Heart left ventricle (tissue), 16 donors: Measurements from ENCODE around the gene TSC22D1. TPM values are rescaled to one million over a fixed set of nuclear protein-coding genes. Genes with fewer than 3 reads are reported as not detected.

Experiments used
- ATAC-seq, 4 donors: fragments of 200-7000 bp; cut with Tn5 transposase; one replicate each; pipeline ENCODE4 v1.9.1; 2020 to 2022; ENCODE audit warnings: moderate library complexity in 4 of 4, mild to moderate bottlenecking in 3 of 4, moderate number of reproducible peaks in 1 of 4
- DNase-seq, 5 donors: peaks; one replicate each; pipeline ENCODE4 v3.0.0-alpha.2; 2020
- H3K27ac ChIP-seq, 12 donors: fragments of 200-600 bp; sonication (generic) in 4 of 12; one replicate each; pipeline versions ENCODE4 v1.5.0 to v1.8.0; 2016 to 2022; ENCODE audit warnings: mild to moderate bottlenecking in 2 of 12
- H3K27me3 ChIP-seq, 9 donors: fragments of 200-600 bp; sonication (generic) in 2 of 9; one replicate each; pipeline versions ENCODE4 v1.5.1 to v1.8.0; 2016 to 2022; ENCODE audit warnings: mild to moderate bottlenecking in 3 of 9
- H3K36me3 ChIP-seq, 9 donors: fragments of 200-600 bp; sonication (generic) in 2 of 9; one replicate each; pipeline versions ENCODE4 v1.5.0 to v1.8.0; 2018 to 2022; ENCODE audit warnings: mild to moderate bottlenecking in 2 of 9
- H3K4me1 ChIP-seq, 12 donors: fragments of 200-600 bp; sonication (generic) in 4 of 12; one replicate each; pipeline versions ENCODE4 v1.5.0 to v1.8.0; 2016 to 2022; ENCODE audit warnings: mild to moderate bottlenecking in 3 of 12
- H3K4me3 ChIP-seq, 12 donors: fragments of 200-600 bp; sonication (generic) in 4 of 12; one replicate each; pipeline versions ENCODE4 v1.5.0 to v1.8.0; 2017 to 2022; ENCODE audit warnings: mild to moderate bottlenecking in 9 of 12, moderate library complexity in 4 of 12
- H3K9me3 ChIP-seq, 12 donors: fragments of 200-600 bp; sonication (generic) in 4 of 12; one replicate each; pipeline versions ENCODE4 v1.5.0 to v1.8.0; 2016 to 2022; ENCODE audit warnings: mild to moderate bottlenecking in 1 of 12
- CTCF ChIP-seq, 12 donors: fragments of 200-600 bp; sonication (generic) in 4 of 12; IDR thresholded peaks; one replicate each; pipeline versions ENCODE4 v1.5.0 to v1.8.0; 2018 to 2022; ENCODE audit warnings: antibody characterized with exemption in 12 of 12, mild to moderate bottlenecking in 5 of 12
- POLR2A ChIP-seq, 2 donors: fragments of 450-650 bp; IDR thresholded peaks; one replicate each; pipeline ENCODE4 v1.6.1; 2017; ENCODE audit warnings: antibody characterized with exemption in 2 of 2, mild to moderate bottlenecking in 2 of 2, moderate library complexity in 2 of 2
- WGBS, 4 donors: extraction: QIAGEN DNeasy Blood & Tissue Kit in 2 of 4; methylation state at CpG; one replicate each; pipeline versions ENCODE4 v1.1.5 to v1.1.7; 2013 to 2018; 5-methylcytosine and 5-hydroxymethylcytosine counted together
- intact Hi-C, 10 donors: fragments of 100-400 bp; cut with DNase I; formaldehyde crosslinking; loops; one replicate each; pipeline versions ENCODE4 v1.11.1 to v1.14.2; 2022
- polyA plus RNA-seq, 2 donors: library from polyadenylated mRNA; stranded (reverse); fragments of 200-250 nt; gene quantifications; one replicate each; pipeline ENCODE4 v1.2.3, GENCODE V29; 2013
- total RNA-seq, 9 donors: library from RNA; depleted of rRNA in 2 of 9; stranded (reverse); fragments of >200 nt in 2 of 9; fragmentation: NEBNext Ultra II Directional in 3 of 9; extraction: Animal tissue kit (Norgen Biotek cat#: 25700) in 3 of 9; gene quantifications; one replicate each; pipeline versions ENCODE4 v1.1.0 to v1.2.4, GENCODE V29; 2016 to 2023
- donor health status: ischemic (EF 13 %, LVEDD 7.1; RV severe dilation, severe dysfunction).
- donor health status: healthy with polysubstance abuse.
- donor health status: DM: no; HTN: yes; CAD: no.
- donor health status: DM: no; HTN: no; CAD: no.
- donor health status: ischemic (EF 25% LVEDD 6.9; RV normal size, moderate dysfunction).
- donor health status: ischemic (EF 25% LVEDD 5.7; RV mildly dilated, moderate dysfunction).
- donor health status: healthy.
- donor health status: DM: yes; HTN: yes; CAD: no.
- donor health status: ischemic (EF 35%, LVEDD 5.7; RV mildly dilated, moderate dysfunction).
- donor health status: nonischemic (EF 11% LVEDD 7.7; RV severe dilation, severe dysfunction).
- donor health status: DM: yes; HTN: yes; CAD: no.
- donor health status: PGD.
- donor health status: ischemic (EF 29% LVEDD 5.4; RV normal size, mild dysfunction).
- donor health status: nonischemic (EF 23%, LVEDD 6.1; RV moderate dilation, normal function).

The TSC22D1 gene
- total and polyA plus RNA-seq, 11 donors: 61.0 to 166 (median 125) TPM

GRCh38 chr13:44493213-44493812 lies 82.8 kb downstream of the TSC22D1 start:
- intact Hi-C loops: no loop called here
- Histone ChIP-seq H3K27me3 (no peaks in the 10 kb centered on the region), H3K36me3 (peaks cover 0 to 4% (median 0%) of the 10 kb centered on the region in 9 donors), H3K9me3 (peaks cover 0 to 13% (median 0%) of the 10 kb centered on the region in 12 donors), H3K4me1 (peaks cover 0 to 7% (median 0%) of the 10 kb centered on the region in 12 donors), H3K4me3 (no peak overlapping the region), H3K27ac (no peak overlapping the region)
- TF ChIP-seq POLR2A (IDR thresholded peaks at IDR 0.05): no peak
- TF ChIP-seq CTCF (IDR thresholded peaks at IDR 0.05): no peak
- WGBS, 4 donors: 77 to 82% (median 79%) methylated on average over 3 of the region's 3 CpGs
- no peak for ATAC-seq
- no peak for DNase-seq

- intact Hi-C loops: loop anchor here in 9 of 10 donors (5.0 to 10.0 kb wide), 4 partner anchors 85 to 825 kb away; partner anchors contain the start of gene TSC22D1 (in 5 of the 9)
- WGBS, 4 donors: 42 to 64% (median 50%) methylated on average over 1 of the region's 1 CpG
These were observed 86.4 kb downstream of the TSC22D1 start for GRCh38 chr13:44489751-44490150.

DNA sequence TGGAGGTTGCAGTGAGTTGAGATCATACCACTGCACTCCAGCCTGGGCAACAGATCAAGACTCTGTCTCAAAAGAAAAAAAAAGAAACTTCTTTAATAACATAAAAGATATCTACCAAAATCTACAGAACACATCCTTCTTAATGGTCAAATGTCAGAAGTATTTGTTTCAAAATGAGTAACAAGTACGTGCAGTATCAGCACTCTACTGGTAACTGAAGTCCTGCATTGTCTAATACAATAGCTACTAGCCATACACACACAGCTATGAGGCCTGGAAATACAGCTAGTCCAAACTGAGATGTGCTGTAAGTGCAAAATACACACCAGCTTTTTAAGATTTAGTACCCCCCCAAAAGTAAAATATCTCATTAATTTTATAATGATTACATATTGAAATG lies 88.1 kb downstream of the TSC22D1 start:
- Histone ChIP-seq H3K4me1 (peaks cover 0 to 20% (median 9%) of the 10 kb centered on the region in 12 donors), H3K4me3 (no peak overlapping the region), H3K27ac (no peak overlapping the region), H3K9me3 (no peaks in the 10 kb centered on the region), H3K27me3 (no peaks in the 10 kb centered on the region), H3K36me3 (peaks cover 0 to 4% (median 0%) of the 10 kb centered on the region in 9 donors)
- intact Hi-C loops: loop anchor here in 9 of 10 donors (5.0 to 10.0 kb wide), 4 partner anchors 87 to 827 kb away; partner anchors contain the start of gene TSC22D1 (in 5 of the 9)
- no peak for DNase-seq
- ATAC-seq: no peak
- TF ChIP-seq CTCF (IDR thresholded peaks at IDR 0.05): no peak
- WGBS, 4 donors: 92 to 100% (median 96%) methylated on average over 1 of the region's 1 CpG

More at GRCh38 chr13:44489751-44490150, 86.4 kb downstream of the TSC22D1 start:
- peaks cover 0 to 4% (median 0%) of the 10 kb centered on the region in 9 donors for H3K36me3 ChIP-seq
- TF ChIP-seq POLR2A (IDR thresholded peaks at IDR 0.05) (no peak), CTCF (IDR thresholded peaks at IDR 0.05) (no peak)
- DNase-seq (no peak), ATAC-seq (no peak)
- peaks cover 0 to 11% (median 0%) of the 10 kb centered on the region in 12 donors for H3K4me1 ChIP-seq
- no peak overlapping the region for H3K4me3 ChIP-seq
- peaks cover 0 to 5% (median 0%) of the 10 kb centered on the region in 12 donors for H3K9me3 ChIP-seq
- H3K27ac ChIP-seq: no peak overlapping the region
- no peaks in the 10 kb centered on the region for H3K27me3 ChIP-seq

DNA sequence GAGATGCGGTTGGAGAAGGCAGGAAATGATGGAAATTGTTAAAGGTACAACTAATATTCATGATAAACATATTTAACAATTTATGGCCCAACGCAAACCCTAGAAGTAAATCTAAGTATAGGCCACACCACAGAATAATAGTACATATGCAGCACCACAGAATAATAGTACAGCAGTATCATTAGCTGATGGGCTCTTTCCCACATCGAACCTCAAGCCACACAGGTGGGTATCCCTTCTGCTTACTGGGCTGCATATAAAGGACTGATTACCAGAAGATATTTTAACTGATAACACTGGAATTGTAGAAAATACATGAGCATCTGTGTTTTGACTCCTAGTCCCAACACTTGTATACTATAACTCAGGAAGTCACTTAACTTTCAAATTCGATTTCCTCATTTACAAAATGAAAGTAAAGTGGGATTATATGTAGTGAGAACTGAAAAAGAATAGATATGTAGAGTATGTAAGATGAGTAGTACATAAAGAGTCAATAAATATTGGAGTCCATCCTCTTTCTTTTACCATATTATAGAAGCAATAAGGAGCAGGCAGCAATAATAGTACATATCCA lies 91.5 kb downstream of the TSC22D1 start:
- intact Hi-C loops: loop anchor here (1.0 to 10.0 kb wide), 9 partner anchors 90 to 830 kb away; partner anchors contain the start of gene TSC22D1 (in 8 of the 10)

More for the DNA sequence above, 91.5 kb downstream of the TSC22D1 start:
- H3K27ac ChIP-seq: peak overlapping the region in 2 of 12 donors; percentile 7 to 9
- TF ChIP-seq CTCF (IDR thresholded peaks at IDR 0.05): no peak
- TF ChIP-seq POLR2A (IDR thresholded peaks at IDR 0.05): no peak
- peaks cover 0 to 20% (median 9%) of the 10 kb centered on the region in 12 donors for H3K4me1 ChIP-seq
- peak overlapping the region in 7 of 12 donors; percentile 7 to 24 (median 18) for H3K4me3 ChIP-seq
- no peaks in the 10 kb centered on the region for H3K36me3 ChIP-seq
- DNase-seq: no peak
- no peaks in the 10 kb centered on the region for H3K27me3 ChIP-seq
- WGBS, 4 donors: 64 to 72% (median 69%) methylated on average over 4 of the region's 4 CpGs
- H3K9me3 ChIP-seq: no peaks in the 10 kb centered on the region
- ATAC-seq: no peak
